ENCODE data around the gene KIF14.

Gene KIF14

GRCh38 chr1:200505257-200505656 lies 115.3 kb downstream of the KIF14 start:
- no peaks in the 10 kb centered on the region for H3K36me3 Mint-ChIP-seq (ENCODE audit: low read depth)
- DNase-seq: no peak
- peaks cover 36% of the 10 kb centered on the region for H3K4me1 Mint-ChIP-seq
- no peak overlapping the region for H3K4me3 Mint-ChIP-seq
- peaks cover 7% of the 10 kb centered on the region for H3K27me3 Mint-ChIP-seq (ENCODE audit: low read depth, poor library complexity)
- no peaks in the 10 kb centered on the region for H3K9me3 Mint-ChIP-seq
- TF ChIP-seq, protein P1, sequence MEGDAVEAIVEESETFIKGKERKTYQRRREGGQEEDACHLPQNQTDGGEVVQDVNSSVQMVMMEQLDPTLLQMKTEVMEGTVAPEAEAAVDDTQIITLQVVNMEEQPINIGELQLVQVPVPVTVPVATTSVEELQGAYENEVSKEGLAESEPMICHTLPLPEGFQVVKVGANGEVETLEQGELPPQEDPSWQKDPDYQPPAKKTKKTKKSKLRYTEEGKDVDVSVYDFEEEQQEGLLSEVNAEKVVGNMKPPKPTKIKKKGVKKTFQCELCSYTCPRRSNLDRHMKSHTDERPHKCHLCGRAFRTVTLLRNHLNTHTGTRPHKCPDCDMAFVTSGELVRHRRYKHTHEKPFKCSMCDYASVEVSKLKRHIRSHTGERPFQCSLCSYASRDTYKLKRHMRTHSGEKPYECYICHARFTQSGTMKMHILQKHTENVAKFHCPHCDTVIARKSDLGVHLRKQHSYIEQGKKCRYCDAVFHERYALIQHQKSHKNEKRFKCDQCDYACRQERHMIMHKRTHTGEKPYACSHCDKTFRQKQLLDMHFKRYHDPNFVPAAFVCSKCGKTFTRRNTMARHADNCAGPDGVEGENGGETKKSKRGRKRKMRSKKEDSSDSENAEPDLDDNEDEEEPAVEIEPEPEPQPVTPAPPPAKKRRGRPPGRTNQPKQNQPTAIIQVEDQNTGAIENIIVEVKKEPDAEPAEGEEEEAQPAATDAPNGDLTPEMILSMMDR (IDR thresholded peaks at IDR 0.05): no peak
- no peak overlapping the region for H3K27ac Mint-ChIP-seq
